ENCODE measurements around the gene FAIM2. TPM values are rescaled to one million over a fixed set of nuclear protein-coding genes. Genes with fewer than 3 reads are reported as not detected.

The FAIM2 gene
- total RNA-seq, 2 experiments from 2014 or later, result 0.33 to 0.50 TPM

GRCh38 chr12:49933796-49934195 is 30.1 kb upstream of the FAIM2 start:
- H3K4me1 Mint-ChIP-seq, result no peaks in the 10 kb centered on the region
- peaks cover 4% of the 10 kb centered on the region for H3K27me3 Mint-ChIP-seq
- DNase-seq, result no peak
- no peak overlapping the region for H3K27ac Mint-ChIP-seq
- no peak overlapping the region for H3K4me3 Mint-ChIP-seq
- ChIA-PET POLR2A (no interaction called here), CTCF (interaction anchor here (5.6 kb wide), 1 partner anchor 12 kb away, joined by 25 read pairs; no protein-coding TSS in a partner anchor)
- no peaks in the 10 kb centered on the region for H3K9me3 Mint-ChIP-seq
- H3K36me3 Mint-ChIP-seq (ENCODE audit: low read depth), result no peaks in the 10 kb centered on the region

- H3K27me3 Mint-ChIP-seq, result peaks cover 7% of the 10 kb centered on the region
- no peaks in the 10 kb centered on the region for H3K36me3 Mint-ChIP-seq (ENCODE audit: low read depth)
- H3K9me3 Mint-ChIP-seq, result no peaks in the 10 kb centered on the region
- CTCF ChIA-PET, result interaction anchor here (1.1 to 5.6 kb wide), 4 partner anchors 10 to 82 kb away, joined by 3 to 25 read pairs (median 4); no protein-coding TSS in a partner anchor
- H3K4me1 Mint-ChIP-seq, result no peaks in the 10 kb centered on the region
- no peak overlapping the region for H3K27ac Mint-ChIP-seq
- no peak for DNase-seq
- POLR2A ChIA-PET, result no interaction called here
- no peak overlapping the region for H3K4me3 Mint-ChIP-seq
Observed at GRCh38 chr12:49932533-49933130, 28.9 kb upstream of the FAIM2 start.

- POLR2A ChIA-PET, result no interaction called here
- H3K27ac Mint-ChIP-seq, result no peak overlapping the region
- H3K4me3 Mint-ChIP-seq, result no peak overlapping the region
- H3K9me3 Mint-ChIP-seq, result no peaks in the 10 kb centered on the region
- peaks cover 7% of the 10 kb centered on the region for H3K27me3 Mint-ChIP-seq
- DNase-seq, result no peak
- CTCF ChIA-PET, result interaction anchor here (1.1 to 5.6 kb wide), 5 partner anchors 11 to 81 kb away, joined by 3 to 25 read pairs (median 4); no protein-coding TSS in a partner anchor
- no peaks in the 10 kb centered on the region for H3K36me3 Mint-ChIP-seq (ENCODE audit: low read depth)
- H3K4me1 Mint-ChIP-seq, result no peaks in the 10 kb centered on the region
Observed at GRCh38 chr12:49932023-49932422, 28.3 kb upstream of the FAIM2 start.

- Mint-ChIP-seq H3K9me3 (no peaks in the 10 kb centered on the region), H3K27me3 (peaks cover 7% of the 10 kb centered on the region), H3K4me1 (no peaks in the 10 kb centered on the region), H3K4me3 (no peak overlapping the region), H3K27ac (no peak overlapping the region), H3K36me3 (ENCODE audit: low read depth) (no peaks in the 10 kb centered on the region)
- no peak for DNase-seq
- ChIA-PET CTCF (interaction anchor here (0.7 to 5.6 kb wide), 4 partner anchors 9 to 78 kb away, joined by 3 to 25 read pairs (median 4); no protein-coding TSS in a partner anchor), POLR2A (no interaction called here)
Observed at GRCh38 chr12:49930515-49931288, 27.0 kb upstream of the FAIM2 start.

- POLR2A ChIA-PET, result no interaction called here
- no peaks in the 10 kb centered on the region for H3K4me1 Mint-ChIP-seq
- H3K9me3 Mint-ChIP-seq, result no peaks in the 10 kb centered on the region
- no peak for DNase-seq
- no peak overlapping the region for H3K27ac Mint-ChIP-seq
- H3K27me3 Mint-ChIP-seq, result peaks cover 7% of the 10 kb centered on the region
- H3K36me3 Mint-ChIP-seq (ENCODE audit: low read depth), result no peaks in the 10 kb centered on the region
- no peak overlapping the region for H3K4me3 Mint-ChIP-seq
- CTCF ChIA-PET, result interaction anchor here (0.7 to 5.6 kb wide), 4 partner anchors 10 to 79 kb away, joined by 3 to 25 read pairs (median 6); no protein-coding TSS in a partner anchor
Observed at GRCh38 chr12:49929581-49929980, 25.9 kb upstream of the FAIM2 start.

GRCh38 chr12:49928471-49928870 is 24.8 kb upstream of the FAIM2 start:
- Mint-ChIP-seq H3K9me3 (no peaks in the 10 kb centered on the region), H3K27me3 (peaks cover 7% of the 10 kb centered on the region), H3K4me1 (no peaks in the 10 kb centered on the region), H3K27ac (no peak overlapping the region), H3K4me3 (no peak overlapping the region), H3K36me3 (ENCODE audit: low read depth) (no peaks in the 10 kb centered on the region)
- ChIA-PET POLR2A (no interaction called here), CTCF (interaction anchor here (0.6 to 2.5 kb wide), 6 partner anchors 11 to 128 kb away, joined by 3 to 10 read pairs (median 4); no protein-coding TSS in a partner anchor)
- DNase-seq, result no peak

- ChIA-PET CTCF (interaction anchor here (1.3 kb wide), 1 partner anchor 20 kb away, joined by 4 read pairs; no protein-coding TSS in a partner anchor), POLR2A (no interaction called here)
- no peak for DNase-seq
- Mint-ChIP-seq H3K9me3 (no peaks in the 10 kb centered on the region), H3K4me3 (no peak overlapping the region), H3K4me1 (no peaks in the 10 kb centered on the region), H3K36me3 (ENCODE audit: low read depth) (no peaks in the 10 kb centered on the region), H3K27me3 (peaks cover 6% of the 10 kb centered on the region), H3K27ac (no peak overlapping the region)
Observed at GRCh38 chr12:49925433-49926204, 21.9 kb upstream of the FAIM2 start.

GRCh38 chr12:49924628-49925246 is 21.0 kb upstream of the FAIM2 start:
- no peak overlapping the region for H3K27ac Mint-ChIP-seq
- DNase-seq, result no peak
- no peaks in the 10 kb centered on the region for H3K9me3 Mint-ChIP-seq

GRCh38 chr12:49923880-49924556 is 20.3 kb upstream of the FAIM2 start:
- ChIA-PET POLR2A (no interaction called here), CTCF (interaction anchor here (1.3 kb wide), 1 partner anchor 21 kb away, joined by 4 read pairs; no protein-coding TSS in a partner anchor)
- Mint-ChIP-seq H3K4me1 (no peaks in the 10 kb centered on the region), H3K27me3 (peaks cover 15% of the 10 kb centered on the region), H3K4me3 (no peak overlapping the region), H3K9me3 (no peaks in the 10 kb centered on the region), H3K36me3 (ENCODE audit: low read depth) (no peaks in the 10 kb centered on the region), H3K27ac (no peak overlapping the region)
- DNase-seq, result no peak

More at GRCh38 chr12:49924628-49925246, 21.0 kb upstream of the FAIM2 start:
- ChIA-PET POLR2A (no interaction called here), CTCF (interaction anchor here (1.3 kb wide), 1 partner anchor 21 kb away, joined by 4 read pairs; no protein-coding TSS in a partner anchor)
- Mint-ChIP-seq H3K4me1 (no peaks in the 10 kb centered on the region), H3K27me3 (peaks cover 12% of the 10 kb centered on the region), H3K36me3 (ENCODE audit: low read depth) (no peaks in the 10 kb centered on the region), H3K4me3 (no peak overlapping the region)

GRCh38 chr12:49923035-49923644 is 19.4 kb upstream of the FAIM2 start:
- ChIA-PET POLR2A (interaction anchor here (0.6 kb wide), 1 partner anchor 348 kb away, joined by 4 read pairs; no protein-coding TSS in a partner anchor), CTCF (interaction anchor here (1.1 kb wide), 1 partner anchor 57 kb away, joined by 6 read pairs; no protein-coding TSS in a partner anchor)
- H3K4me3 Mint-ChIP-seq, result no peak overlapping the region

GRCh38 chr12:49922349-49923034 is 18.8 kb upstream of the FAIM2 start:
- Mint-ChIP-seq H3K36me3 (ENCODE audit: low read depth) (no peaks in the 10 kb centered on the region), H3K9me3 (no peaks in the 10 kb centered on the region), H3K4me1 (no peaks in the 10 kb centered on the region), H3K4me3 (no peak overlapping the region), H3K27me3 (peaks cover 12% of the 10 kb centered on the region), H3K27ac (no peak overlapping the region)
- ChIA-PET CTCF (interaction anchor here (1.1 kb wide), 1 partner anchor 56 kb away, joined by 6 read pairs; no protein-coding TSS in a partner anchor), POLR2A (interaction anchor here (0.6 kb wide), 1 partner anchor 347 kb away, joined by 4 read pairs; no protein-coding TSS in a partner anchor)
- DNase-seq, result no peak

More at GRCh38 chr12:49923035-49923644, 19.4 kb upstream of the FAIM2 start:
- no peaks in the 10 kb centered on the region for H3K36me3 Mint-ChIP-seq (ENCODE audit: low read depth)
- no peaks in the 10 kb centered on the region for H3K9me3 Mint-ChIP-seq
- H3K27ac Mint-ChIP-seq, result no peak overlapping the region
- no peak for DNase-seq
- H3K27me3 Mint-ChIP-seq, result peaks cover 16% of the 10 kb centered on the region
- no peaks in the 10 kb centered on the region for H3K4me1 Mint-ChIP-seq

Data from activated CD4-positive, alpha-beta T cell treated with anti-CD3 and anti-CD28 coated beads, Interleukin-2, amount 10 ng/mL, durations not matched to agents 7 days and 5 days (primary cell).